ENCODE measurements around the gene COG5.

The COG5 gene

DNA sequence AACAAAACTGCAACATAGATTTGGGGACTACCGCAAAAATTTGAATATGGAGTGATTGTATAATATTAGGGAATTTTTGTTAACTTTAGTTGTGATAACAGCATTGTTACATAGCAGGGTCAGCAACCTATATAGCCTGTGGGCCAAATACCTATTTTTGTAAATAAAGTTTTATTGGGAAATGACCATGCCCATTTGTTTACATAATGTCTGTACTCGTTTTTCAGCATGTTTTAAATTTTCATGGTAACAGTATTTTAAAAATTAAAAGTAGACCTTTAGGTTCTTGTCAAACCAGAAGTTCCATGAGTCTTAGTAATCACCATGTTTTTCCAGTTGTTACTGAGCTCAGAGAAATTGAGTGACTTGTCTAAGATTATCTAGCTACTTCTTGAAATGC is 21.0 kb upstream of the COG5 start:
- H3K36me3 Mint-ChIP-seq (ENCODE audit: low read depth), result peaks cover 42% of the 10 kb centered on the region
- no peaks in the 10 kb centered on the region for H3K27me3 Mint-ChIP-seq (ENCODE audit: low read depth, poor library complexity)
- no peak overlapping the region for H3K27ac Mint-ChIP-seq
- no peak for DNase-seq
- no peak overlapping the region for H3K4me3 Mint-ChIP-seq
- no peak for TF ChIP-seq CTCF (IDR thresholded peaks at IDR 0.05)
- H3K4me1 Mint-ChIP-seq, result peaks cover 23% of the 10 kb centered on the region
- H3K9me3 Mint-ChIP-seq, result peaks cover 7% of the 10 kb centered on the region

DNA sequence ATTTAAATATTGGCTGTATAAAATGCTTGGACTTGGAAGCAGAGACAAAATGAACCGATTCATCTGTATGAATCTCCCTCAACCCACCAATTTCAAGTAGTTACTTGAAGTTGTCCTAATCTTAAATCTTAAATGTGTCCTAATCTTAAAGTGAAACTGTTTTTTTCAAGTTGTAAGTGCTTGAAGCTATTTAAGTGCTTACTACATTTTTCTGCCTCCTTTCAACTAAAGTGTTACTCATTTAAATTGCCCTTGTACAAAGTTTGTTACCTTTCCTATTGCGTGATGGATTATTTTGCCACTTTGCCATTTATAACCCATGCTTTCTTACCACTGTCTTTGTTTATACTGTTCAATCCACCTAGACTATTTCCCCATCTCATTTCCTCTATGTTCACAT is 19.2 kb upstream of the COG5 start:
- Mint-ChIP-seq H3K9me3 (no peaks in the 10 kb centered on the region), H3K27me3 (ENCODE audit: low read depth, poor library complexity) (no peaks in the 10 kb centered on the region), H3K4me1 (peaks cover 23% of the 10 kb centered on the region), H3K27ac (no peak overlapping the region), H3K36me3 (ENCODE audit: low read depth) (peaks cover 31% of the 10 kb centered on the region), H3K4me3 (no peak overlapping the region)
- TF ChIP-seq CTCF (IDR thresholded peaks at IDR 0.05), result no peak
- no peak for DNase-seq

DNA sequence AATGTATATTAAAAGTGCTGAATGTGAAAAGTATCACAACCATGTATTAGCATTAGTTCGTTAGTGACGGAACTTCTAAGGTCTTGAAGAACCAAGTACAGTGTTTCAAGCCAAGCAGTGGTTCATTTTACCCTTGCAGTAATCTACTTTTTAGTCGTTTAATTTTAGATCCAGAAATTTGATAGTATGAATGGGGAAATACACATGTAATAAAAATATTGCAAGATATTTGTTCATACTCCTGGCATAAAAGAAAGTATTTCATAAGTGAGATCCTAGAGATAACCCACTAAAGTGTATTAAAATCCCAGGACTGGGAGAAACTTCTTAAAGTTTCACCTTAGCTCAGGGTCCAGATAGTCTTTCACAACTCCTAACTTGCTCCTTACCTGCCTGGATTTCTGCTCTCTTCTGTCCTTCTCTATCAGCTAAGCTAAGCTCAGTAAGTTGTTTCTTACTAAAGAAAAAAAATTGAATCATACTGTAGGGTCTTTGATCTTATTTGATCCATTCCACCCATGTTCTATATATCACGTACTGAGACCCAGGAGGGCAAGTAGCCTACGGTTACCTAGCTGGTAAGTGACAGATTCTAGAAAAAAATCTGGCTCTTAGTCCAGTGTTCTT is 17.8 kb upstream of the COG5 start:
- H3K27me3 Mint-ChIP-seq (ENCODE audit: low read depth, poor library complexity), result no peaks in the 10 kb centered on the region

DNA sequence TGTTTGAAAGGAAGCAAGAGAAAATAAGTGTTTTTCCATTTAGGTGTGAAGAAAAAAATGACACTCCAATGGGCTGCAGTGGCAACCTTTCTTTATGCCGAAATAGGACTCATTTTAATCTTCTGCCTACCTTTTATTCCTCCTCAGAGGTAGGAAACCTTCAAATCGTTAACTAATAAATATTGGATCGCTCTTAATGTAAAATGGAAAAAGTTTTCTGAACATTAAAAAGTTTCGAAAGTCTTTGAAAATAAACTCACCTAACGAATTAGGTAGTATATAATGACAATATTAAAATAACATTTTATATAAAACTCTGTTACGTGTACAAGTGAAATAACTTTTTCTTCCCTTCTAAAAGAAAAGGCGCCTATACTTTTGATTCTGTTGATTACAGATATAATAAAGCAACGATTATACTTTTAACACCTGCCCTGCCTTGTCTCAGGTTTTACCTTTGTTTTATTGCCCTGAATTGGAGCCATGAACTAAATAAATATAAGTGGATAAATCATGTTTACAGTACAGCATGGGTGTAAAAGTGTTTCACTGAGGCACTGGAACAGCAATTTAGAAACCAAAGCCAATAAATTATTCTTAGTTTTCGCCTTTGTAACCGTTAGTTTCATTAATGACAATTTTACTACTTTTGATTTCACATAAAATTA is 17.1 kb upstream of the COG5 start:
- Mint-ChIP-seq H3K9me3 (no peaks in the 10 kb centered on the region), H3K4me3 (peak overlapping the region; percentile 87), H3K27me3 (ENCODE audit: low read depth, poor library complexity) (no peaks in the 10 kb centered on the region), H3K27ac (peak overlapping the region; percentile 51), H3K4me1 (peaks cover 23% of the 10 kb centered on the region), H3K36me3 (ENCODE audit: low read depth) (peaks cover 26% of the 10 kb centered on the region)
- no peak for DNase-seq
- TF ChIP-seq CTCF (IDR thresholded peaks at IDR 0.05), result no peak

More for the DNA sequence above, 17.8 kb upstream of the COG5 start:
- Mint-ChIP-seq H3K4me1 (peaks cover 23% of the 10 kb centered on the region), H3K36me3 (ENCODE audit: low read depth) (peaks cover 30% of the 10 kb centered on the region), H3K4me3 (peak overlapping the region; percentile 87), H3K27ac (no peak overlapping the region), H3K9me3 (no peaks in the 10 kb centered on the region)
- no peak for DNase-seq
- TF ChIP-seq CTCF (IDR thresholded peaks at IDR 0.05), result no peak

DNA sequence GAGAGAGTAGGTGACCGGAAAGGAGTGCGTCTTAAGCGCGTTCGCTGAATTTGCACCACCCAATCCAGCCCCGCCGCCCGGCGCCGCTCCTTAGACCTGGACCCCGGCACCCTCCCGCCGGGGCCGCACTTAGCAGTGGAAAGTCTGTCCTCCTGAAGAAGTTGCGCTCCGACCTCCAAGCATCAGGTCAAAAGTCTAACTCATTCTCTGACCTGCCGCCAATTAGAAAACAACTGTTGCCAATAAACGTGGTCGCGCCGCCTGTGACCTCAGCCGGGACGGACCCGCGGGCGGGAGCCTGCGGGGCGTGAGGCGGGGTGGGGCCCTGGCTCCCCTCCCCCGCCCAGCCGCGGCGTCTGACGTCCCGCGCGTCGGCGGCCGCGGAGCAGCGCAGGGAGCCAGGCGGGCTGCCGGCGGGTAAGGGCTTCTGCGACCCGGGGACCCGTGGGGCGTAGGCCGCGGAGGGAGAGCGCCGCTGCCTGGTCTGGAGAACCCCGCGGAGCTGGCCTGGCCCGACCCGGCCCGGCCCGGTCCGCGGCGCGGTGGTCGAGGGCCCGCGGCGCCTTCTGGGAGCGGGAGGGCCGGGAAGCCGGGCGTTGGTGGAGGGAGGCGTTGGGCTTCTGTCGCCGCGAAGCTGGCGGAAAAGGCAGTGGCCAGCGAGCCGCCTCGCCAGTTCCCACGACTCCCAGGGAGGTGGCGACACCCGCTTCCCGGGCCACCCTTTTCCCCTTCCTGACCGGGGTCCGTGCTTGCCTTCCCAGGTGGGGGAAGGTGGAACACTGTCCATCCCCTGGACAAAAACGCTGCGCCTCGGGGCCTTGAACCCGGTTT is 16.4 kb upstream of the COG5 start, which contains the start of gene BCAP29:
Gene BCAP29, plus strand, starts transcription at position 362 of the 831 bp plus-strand sequence. CDS start 527 bp downstream, outside the sequence.
- TF ChIP-seq CTCF (IDR thresholded peaks at IDR 0.05), result no peak
- peak; percentile 80 for DNase-seq
- H3K27ac Mint-ChIP-seq, result peak within 1 kb of the TSS; percentile 86

More for the DNA sequence above, 16.4 kb upstream of the COG5 start, which contains the start of gene BCAP29:
- H3K27me3 Mint-ChIP-seq (ENCODE audit: low read depth, poor library complexity), result no peaks in the 10 kb centered on the region
- H3K9me3 Mint-ChIP-seq, result no peaks in the 10 kb centered on the region
- H3K36me3 Mint-ChIP-seq (ENCODE audit: low read depth), result peaks cover 24% of the 10 kb centered on the region
- peak within 1 kb of the TSS; percentile 93 for H3K4me3 Mint-ChIP-seq
- H3K4me1 Mint-ChIP-seq, result peaks cover 23% of the 10 kb centered on the region
